ENCODE data around the gene TTC39B. TPM values are rescaled to one million over a fixed set of nuclear protein-coding genes. Genes with fewer than 3 reads are reported as not detected.
"Not testable (repeated sequence)": the region's sequence is repeated elsewhere in the genome, so short reads cannot be mapped to it uniquely, and the experiment has no call there.

TTC39B gene
- 4.4 and 5.2 TPM in 2 replicates for total RNA-seq

DNA sequence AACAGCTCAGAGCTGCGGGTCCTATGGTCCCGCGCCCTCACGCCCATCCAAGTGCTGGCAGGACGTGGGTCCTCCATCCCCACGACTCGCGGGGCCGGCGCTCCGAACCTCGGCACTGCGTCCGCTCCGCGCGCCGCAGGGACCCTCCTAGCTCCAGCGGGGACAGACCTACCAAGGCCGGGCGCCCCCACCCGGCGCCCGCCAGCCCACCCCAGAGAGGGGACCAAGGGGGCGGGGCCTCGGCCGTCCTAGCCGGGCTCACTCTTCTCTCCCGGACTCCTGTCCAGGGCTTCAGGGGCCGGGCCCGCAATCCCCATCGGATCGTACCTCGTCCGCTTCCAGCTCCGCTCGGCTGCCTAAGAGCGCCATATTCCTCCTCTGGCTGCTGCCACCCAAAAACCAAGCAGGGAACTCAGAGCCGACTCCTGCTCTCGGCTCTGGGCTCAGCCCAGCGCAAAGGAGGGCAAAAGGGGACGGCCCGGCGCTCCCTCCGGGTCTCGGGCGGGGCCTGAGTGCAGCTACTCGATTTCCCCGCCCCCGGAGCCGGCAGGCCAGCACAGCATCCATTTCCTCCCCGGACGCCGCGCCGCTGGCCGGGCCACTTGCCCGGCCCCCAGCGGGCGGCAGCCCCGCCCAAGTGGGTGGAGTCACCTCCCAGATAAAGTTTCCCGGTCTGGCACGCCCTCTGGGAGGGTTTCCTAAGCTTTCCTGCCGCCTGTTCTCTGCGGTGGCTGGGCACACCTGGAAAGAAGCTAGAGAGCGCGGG is at the start of gene TTC39B:
TSS of gene TTC39B (minus strand) at position 460 of the 766 bp plus-strand sequence. CDS start at position 369, 91 bp downstream.
- DNase-seq (ENCODE audit: low read depth, low spot score): peak; percentile 60

DNA sequence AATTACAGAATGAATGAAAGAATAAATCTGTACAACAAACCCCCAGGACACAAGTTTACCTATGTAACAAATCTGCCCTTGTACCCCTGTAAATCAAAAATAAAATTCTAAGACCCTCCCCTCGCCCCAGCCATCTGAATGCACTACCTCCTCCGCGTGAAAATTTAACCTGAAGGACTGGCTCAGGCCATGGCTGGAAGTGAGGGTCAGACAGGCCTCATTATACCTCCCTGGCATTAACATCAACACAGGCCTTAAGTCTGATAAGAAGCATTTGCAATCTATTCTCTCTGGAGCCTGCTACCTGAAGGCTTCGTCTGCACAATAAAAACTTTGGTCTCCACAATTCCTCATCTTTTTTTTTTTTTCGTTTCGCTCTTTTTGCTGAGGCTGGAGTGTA is 48.7 kb upstream of the TTC39B start:
- no peak for DNase-seq (ENCODE audit: low read depth, low spot score)

- no peak for DNase-seq (ENCODE audit: low read depth, low spot score)
Measured at GRCh38 chr9:15354713-15355112, 47.7 kb upstream of the TTC39B start.

DNA sequence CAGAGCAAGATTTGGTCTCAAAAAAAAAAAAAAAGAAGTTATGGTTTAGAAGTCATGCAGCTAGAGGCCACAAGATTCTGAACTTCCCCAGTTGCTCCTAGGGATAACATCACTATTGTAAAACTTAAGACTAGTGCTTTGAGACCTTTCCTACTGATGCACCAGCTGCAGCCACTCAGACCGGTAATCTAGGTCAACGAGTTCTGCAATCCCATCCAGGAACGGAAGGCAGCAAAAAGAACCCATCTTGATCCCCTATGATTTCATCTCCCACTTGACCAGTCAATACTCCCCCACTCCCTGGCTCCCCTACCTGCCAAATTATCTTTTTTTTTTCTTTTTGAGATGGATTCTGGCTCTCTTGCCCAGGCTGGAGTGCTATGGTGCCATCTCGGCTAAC is 46.9 kb upstream of the TTC39B start:
- DNase-seq (ENCODE audit: low read depth, low spot score): no peak

DNA sequence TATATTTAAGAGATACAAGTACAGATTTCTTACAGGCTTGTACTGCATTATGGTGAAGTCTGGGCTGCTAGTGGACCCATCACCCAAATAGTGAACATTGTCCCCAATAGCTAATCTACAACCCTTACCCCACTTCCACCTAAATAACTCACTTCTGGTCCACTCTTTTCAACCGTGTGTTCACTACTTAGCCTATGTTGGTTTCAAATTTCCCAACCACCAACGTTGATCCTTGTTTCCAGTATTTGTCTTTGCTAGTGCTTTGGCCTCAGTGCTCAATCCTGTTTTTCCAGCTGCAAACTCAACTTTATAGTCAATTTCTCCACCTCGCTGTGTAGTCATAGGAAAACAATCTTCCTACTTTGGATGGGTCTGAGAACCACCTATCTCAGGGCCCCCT is 45.3 kb upstream of the TTC39B start:
- DNase-seq (ENCODE audit: low read depth, low spot score): no peak

DNA sequence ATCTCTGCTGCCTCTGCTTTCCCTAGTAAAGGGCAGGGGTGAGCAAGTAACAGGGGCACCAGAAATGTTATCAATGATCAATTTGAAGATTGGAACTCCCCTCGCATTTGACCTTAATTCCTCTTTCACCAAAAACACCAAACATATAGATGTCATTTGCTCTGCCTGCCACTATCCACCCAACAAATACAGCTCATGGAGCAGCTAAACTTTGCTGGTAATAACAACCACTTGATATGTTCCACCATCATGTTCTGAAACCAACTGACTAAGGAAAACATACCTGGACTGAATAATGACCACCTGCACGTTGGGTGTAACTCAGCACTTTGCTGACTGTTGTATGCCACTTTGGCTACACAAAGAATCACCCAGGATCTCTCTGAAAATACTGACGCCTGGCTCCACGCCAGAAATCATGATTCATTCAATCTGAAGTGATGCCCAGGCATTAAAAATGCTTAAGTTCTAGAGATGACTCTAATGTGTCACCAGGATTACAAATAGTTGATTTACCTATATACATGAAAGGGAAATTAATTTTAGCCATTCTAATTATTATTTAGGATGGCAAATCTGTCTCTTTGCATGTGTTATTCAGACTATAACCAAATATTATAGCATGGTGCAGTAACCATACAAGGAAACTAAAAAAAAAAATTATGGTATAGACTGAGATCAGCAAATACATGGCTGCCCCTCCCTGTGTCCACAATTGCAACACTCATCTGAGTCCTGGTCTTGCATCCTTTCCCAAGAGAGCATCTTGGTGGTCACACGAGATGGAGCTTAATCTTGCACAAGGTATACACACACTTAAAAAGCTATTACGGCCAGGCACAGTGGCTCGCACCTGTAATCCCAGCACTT is 43.1 kb upstream of the TTC39B start:
- no peak for DNase-seq (ENCODE audit: low read depth, low spot score)

DNA sequence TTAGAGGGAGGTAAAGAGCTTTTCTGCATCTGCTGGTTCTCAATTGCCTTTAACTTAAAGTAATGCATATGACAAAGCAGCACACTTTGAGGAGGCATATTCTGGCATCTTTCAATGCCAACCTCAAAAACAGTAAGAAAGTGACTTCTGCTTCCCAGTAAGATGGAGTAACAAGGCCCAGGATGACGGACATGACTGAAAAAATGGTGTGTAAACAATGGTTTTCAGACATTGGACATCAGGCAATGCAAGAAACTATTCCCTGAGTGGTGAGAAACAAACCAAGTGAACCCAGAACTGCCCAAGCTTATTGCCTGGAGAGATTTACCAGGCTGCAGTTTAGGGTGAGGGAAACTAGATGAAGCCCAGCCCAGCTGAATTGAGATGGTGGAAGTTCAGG is 39.8 kb upstream of the TTC39B start:
- no peak for DNase-seq (ENCODE audit: low read depth, low spot score)

GRCh38 chr9:15344191-15344590 is 37.2 kb upstream of the TTC39B start:
- DNase-seq (ENCODE audit: low read depth, low spot score): no peak

DNA sequence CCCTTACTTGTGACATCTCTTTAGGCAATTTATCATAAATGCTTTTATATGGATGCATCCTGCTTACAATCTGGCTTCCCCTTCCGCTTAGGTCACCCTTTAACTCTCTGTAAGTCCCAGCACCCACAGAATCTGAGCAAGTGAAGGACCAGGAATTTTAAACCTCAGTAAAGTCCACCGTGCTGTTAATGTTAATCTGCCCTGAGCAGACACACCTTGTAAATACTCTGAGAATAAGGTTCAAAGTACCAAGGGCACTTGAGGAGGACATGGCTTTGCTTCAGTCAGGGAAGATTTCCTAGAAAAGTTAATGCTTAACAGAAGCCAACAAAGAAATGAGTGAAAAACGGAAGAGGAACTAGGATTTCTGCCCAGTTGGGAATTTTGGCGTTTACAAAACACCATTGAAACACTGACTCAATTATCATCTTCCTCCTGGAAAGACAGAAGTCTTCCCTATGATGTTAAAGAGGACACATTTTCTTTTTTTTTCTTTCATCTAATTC is 26.4 kb upstream of the TTC39B start:
- no peak for DNase-seq (ENCODE audit: low read depth, low spot score)

GRCh38 chr9:15332939-15333338 is 25.9 kb upstream of the TTC39B start:
- DNase-seq (ENCODE audit: low read depth, low spot score): no peak

DNA sequence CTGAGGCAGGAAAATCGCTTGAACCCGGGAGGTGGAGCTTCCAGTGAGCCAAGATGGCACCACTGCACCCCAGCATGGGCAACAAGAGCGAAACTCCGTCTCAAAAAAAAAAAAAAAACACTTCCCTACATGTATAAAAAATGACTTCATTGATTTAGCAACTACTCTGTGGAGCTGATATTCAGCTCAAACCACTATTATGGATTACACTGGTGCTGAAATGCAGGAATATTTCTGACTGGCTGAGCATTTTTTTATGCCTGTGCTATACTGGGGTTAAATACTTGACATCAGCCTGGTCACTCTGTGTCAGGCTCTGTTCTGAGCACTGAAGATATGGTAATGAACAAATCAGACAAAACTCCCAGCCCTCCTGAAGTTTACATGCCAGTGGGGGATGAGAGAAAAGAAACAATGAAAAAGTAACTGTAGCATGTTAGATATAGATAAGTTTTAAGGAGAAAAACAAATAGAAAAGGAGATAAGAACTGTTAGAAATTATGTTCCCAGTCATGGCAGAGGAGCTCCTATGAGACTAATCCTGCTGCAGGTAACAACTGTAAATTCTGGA is 22.6 kb upstream of the TTC39B start:
- DNase-seq (ENCODE audit: low read depth, low spot score): no peak

DNA sequence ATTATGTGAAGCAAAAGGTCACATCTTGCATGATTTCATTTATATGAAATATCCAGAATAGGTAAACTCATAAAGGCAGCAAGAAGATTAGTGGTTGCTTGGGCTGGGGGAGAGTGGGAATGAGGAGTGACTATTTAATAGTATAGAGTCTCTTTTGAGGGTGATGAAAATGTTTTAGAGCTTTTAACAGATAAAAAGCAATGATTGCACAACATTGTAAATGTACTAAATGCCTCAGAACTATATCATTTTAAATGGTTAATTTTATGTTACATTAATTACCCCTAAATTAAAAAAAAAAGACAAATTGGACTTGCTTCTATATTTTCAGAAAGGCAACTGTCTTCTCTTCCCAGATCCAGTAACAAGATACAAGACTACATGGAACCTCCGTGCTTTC is 21.9 kb upstream of the TTC39B start:
- DNase-seq (ENCODE audit: low read depth, low spot score): no peak

DNA sequence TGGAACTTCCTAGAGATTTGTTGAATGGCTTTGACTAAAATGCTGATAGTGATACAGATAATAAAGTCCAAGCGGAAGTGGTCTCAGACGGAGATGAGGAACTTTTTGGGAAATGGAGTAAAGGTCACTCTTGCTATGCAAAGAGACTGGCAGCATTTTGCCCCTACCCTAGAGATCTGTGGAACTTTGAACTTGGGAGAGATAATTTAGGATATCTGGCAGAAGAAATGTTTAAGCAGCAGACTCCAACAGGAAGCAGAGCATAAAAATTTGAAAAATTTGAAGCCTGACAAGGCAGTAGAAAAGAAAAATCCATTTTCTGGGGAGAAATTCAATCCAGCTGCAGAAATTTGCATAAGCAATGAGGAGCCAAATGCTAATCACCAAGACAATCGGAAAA is 15.7 kb upstream of the TTC39B start:
- DNase-seq (ENCODE audit: low read depth, low spot score): not testable (repeated sequence)

- DNase-seq (ENCODE audit: low read depth, low spot score): not testable (repeated sequence)
Measured at GRCh38 chr9:15319661-15320060, 12.6 kb upstream of the TTC39B start.

DNA sequence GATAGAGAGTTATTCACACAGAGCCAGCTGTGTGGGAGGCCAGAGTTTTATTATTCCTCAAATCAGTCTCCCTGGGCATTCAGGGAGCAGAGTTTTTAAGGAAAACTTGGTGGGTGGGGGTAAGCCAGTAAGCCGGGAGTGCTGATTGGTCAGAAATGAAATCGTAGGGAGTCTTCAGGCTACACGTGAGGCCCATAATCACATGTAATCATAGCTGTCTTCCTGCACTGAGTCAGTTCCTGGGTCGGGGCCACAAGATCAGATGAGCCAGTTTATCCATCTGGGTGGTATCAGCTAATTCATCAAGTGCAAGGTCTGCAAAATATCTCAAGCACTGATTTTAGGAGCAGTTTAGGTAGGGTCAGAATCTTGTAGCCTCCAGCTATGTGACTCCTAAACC is 10.8 kb upstream of the TTC39B start:
- DNase-seq (ENCODE audit: low read depth, low spot score): no peak

DNA sequence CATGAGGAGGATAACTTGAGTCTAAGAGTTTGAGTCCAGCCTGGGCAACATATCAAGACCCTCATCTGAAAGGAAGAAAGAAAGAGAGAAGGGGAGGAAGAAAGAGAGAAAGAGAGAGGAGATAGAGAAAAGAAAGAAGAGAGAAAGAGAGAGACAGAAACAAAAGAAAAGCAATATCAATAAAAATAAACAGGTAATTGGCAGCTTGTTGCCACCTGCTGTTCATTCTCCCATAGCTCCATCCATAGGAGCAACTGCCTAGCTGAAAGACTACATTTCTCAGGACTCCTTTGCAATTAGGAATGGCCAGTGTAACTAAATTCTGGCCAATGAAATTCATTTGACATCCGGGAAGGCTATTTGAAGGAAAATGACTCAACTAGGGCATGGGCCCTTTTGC is 4.6 kb upstream of the TTC39B start:
- DNase-seq (ENCODE audit: low read depth, low spot score): no peak

GRCh38 chr9:15310107-15310850 is 3.3 kb upstream of the TTC39B start:
- DNase-seq (ENCODE audit: low read depth, low spot score): no peak

GRCh38 chr9:15308511-15308910 is 1.5 kb upstream of the TTC39B start:
- DNase-seq (ENCODE audit: low read depth, low spot score): no peak

DNA sequence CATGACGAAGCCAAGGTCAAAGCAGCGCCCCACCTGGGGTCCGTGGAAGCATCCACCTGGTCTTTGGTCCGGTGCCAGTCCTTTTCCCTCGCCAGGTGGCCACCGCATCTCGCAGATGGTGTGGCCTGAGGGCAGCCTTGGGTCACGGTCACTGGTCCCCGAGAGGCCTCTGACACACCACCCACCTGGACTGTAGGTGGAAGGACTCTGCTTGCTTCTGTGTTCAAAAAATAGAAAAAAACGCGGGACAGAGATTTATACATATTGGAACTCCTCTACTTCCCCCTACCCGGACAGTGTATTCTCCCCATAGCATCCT is 466 bp upstream of the TTC39B start:
- no peak for DNase-seq (ENCODE audit: low read depth, low spot score)

GRCh38 chr9:15306068-15306756 is 804 bp downstream of the TTC39B start:
- no peak for DNase-seq (ENCODE audit: low read depth, low spot score)

GRCh38 chr9:15305470-15305869 is 1.5 kb downstream of the TTC39B start:
- no peak for DNase-seq (ENCODE audit: low read depth, low spot score)

All from pulmonary artery endothelial cell (primary cell).